ENCODE measurements around the gene TMEM198. TPM values are rescaled to one million over a fixed set of nuclear protein-coding genes. Genes with fewer than 3 reads are reported as not detected.

TMEM198 gene
- total RNA-seq, 4 donors from 2014 or later = 1.9 to 6.2 (median 2.9) TPM

DNA sequence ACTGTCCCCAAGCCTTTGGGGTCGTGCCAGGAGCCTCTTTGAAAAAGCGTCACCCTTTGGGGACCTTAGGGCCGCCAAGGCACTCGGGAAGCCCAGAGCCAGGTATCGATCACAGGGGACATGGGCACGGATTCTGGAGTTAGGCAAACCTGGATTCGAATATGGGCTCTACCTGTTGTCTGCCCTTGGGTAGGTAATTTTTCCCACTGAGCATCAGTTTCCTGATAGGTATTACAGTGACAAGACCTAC, 9.3 kb downstream of the TMEM198 start:
- no peak for ATAC-seq (ENCODE audit: low FRiP score)
- TF ChIP-seq CTCF (IDR thresholded peaks at IDR 0.05) = no peak
- no peak for DNase-seq (ENCODE audit: low spot score)

DNA sequence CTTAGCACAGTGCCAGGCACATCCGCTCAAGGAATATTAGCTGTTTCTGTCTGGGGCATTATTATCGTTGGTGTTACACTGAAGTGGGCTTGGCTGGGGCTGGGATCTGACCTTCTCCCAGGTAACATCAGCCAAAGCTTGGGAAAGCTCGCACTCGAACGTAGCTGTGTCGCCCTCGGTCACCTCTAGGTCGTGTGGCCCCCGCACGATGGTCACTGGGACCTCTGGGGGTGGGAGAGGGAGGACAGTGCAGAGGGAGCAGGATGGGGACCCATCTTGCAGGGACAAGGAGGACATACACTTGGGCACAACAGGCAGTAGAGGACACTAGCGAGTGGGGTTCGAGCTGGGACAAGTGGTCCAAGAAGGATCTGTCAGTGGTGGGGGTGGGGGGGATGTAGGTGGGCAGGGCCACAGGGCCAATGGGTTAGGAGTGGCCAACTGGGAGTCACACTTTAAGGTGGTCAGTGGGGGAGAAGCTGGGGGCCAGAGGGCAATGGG, 9.7 kb downstream of the TMEM198 start:
- no peak for TF ChIP-seq CTCF (IDR thresholded peaks at IDR 0.05)
- ATAC-seq (ENCODE audit: low FRiP score) (no peak), DNase-seq (ENCODE audit: low spot score) (no peak)

DNA sequence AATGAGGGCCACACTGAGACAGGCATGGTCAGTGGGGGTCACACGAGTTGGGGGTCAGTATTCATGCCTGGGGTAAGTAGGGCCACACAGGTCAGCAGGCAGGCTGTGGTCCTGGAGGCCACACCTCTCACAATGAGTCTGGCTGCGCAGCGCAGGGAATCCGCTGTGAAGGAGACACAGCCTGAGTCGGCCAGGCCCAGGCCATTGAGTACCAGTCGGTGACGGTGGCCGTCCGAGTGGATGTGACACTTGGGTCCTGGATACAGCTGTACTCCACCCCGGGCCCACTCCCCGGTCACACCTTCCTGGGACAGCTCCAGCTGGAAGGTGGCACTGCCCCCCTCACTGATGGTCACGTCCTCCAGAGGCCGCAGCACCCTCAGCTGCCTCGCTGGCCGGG, 10.5 kb downstream of the TMEM198 start:
- ATAC-seq (ENCODE audit: low FRiP score) (no peak), DNase-seq (ENCODE audit: low spot score) (no peak)
- TF ChIP-seq CTCF (IDR thresholded peaks at IDR 0.05) = no peak

DNA sequence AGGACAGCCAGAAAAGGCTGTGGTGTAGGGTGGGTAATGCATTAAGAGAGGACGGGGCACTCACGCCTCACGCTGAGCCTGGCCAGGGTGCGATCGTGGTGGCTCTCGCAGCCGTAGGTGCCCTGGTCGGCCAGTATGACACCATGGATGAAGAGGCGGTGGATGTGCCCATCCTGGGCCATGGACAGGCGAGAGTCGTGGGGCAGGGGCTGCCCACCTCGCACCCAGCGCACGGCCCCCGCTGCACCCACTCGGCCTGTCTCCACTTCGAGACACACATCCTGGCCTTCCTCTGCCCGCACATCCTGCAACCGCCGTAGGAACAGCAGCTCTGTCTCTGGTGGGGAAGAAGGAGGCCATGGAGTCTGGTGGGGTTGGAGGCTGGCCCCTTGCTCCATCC, 12.1 kb downstream of the TMEM198 start:
- DNase-seq (ENCODE audit: low spot score) (no peak), ATAC-seq (ENCODE audit: low FRiP score) (no peak)
- no peak for TF ChIP-seq CTCF (IDR thresholded peaks at IDR 0.05)

GRCh38 chr2:219556413-219556812, 12.6 kb downstream of the TMEM198 start:
- ATAC-seq (ENCODE audit: low FRiP score) (no peak), DNase-seq (ENCODE audit: low spot score) (no peak)
- TF ChIP-seq CTCF (IDR thresholded peaks at IDR 0.05) = no peak

DNA sequence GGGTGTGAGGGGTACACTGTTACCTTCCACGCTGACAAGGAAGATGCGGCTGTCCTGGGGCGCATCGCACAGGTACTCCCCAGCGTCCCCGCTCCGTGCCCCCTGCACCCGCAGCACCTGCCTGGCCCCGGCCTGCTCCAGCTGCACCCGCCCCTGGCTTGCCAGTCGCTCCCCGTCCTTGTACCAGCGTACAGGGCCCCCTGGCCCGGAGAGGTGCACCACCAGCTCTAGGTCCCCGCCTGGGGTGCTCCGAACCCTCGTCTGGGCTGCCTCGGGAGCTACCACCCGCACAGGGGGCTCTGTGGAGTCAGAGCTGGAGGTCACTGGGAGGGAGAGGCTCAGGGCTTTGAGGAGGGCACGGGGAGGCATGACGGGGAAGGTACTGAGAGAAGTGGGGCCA, 13.5 kb downstream of the TMEM198 start:
- no peak for DNase-seq (ENCODE audit: low spot score)
- no peak for ATAC-seq (ENCODE audit: low FRiP score)
- no peak for TF ChIP-seq CTCF (IDR thresholded peaks at IDR 0.05)

DNA sequence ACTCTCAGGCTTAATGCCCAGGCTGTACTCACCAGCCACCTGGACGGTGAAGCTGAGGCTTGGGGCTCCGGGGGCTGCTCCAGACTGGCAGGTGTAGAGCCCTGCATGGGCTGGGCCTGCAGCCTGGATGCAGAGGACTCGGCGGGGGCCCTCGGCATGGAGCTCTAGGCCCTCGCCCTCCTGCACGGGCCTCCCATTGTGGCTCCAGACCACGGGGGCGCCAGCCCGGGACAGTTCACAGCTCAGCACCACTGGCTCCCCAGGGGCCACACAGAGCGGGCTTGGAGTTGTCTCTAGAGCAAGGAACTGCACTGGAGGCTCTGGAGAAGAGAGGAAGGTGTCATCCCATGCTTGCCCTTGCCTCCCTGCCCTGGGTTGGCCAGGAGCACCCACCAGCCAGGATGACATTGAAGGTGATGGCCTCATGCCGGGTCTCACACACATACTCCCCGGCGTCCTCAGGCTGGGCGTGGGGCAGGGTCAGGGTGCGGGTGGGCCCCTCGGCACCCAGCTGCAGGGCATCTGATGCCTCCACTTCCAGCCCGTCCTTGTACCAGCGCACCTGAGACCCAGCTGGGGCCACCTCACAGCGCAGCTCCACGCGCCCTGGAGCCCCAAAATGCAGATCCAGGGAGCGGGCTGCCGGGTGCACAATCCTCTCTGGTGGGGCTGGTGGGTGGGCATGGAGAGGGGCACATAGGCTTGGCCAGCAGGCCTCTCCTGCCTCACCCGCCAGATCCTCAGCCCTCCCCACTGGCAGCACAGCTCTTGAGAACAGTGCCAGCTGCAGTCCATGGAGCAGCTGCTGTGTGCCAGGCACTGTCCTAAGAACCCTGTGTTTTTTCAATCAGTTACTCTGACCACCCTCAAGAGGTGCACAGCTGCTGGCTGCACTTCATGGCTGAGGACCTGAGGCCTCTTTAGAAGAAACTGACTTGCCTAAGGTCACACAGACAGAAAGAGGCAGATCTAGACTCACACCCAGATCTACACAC, 14.3 kb downstream of the TMEM198 start:
- TF ChIP-seq CTCF (IDR thresholded peaks at IDR 0.05) = no peak
- ATAC-seq (ENCODE audit: low FRiP score) = no peak
- no peak for DNase-seq (ENCODE audit: low spot score)
